HG03196 (cell line): Measurements from ENCODE around the gene MYO10.
A peak's percentile ranks its signal among the peaks of the same experiment; 100 is the strongest.
"Not testable (repeated sequence)": the region's sequence is repeated elsewhere in the genome, so short reads cannot be mapped to it uniquely, and the experiment has no call there.

Experiments used
- ATAC-seq: cut with Tn5 transposase; IDR thresholded peaks from one replicate; pipeline ENCODE4 v1.9.1; 2021; ENCODE audit not compliant: unreplicated experiment

Gene MYO10

GRCh38 chr5:16936150-16936988 is at the start of gene MYO10:
MYO10 (minus strand) TSS chr5:16936288; CDS start chr5:16935808, 480 bp downstream.
- peak; percentile 59 for ATAC-seq

- ATAC-seq: not testable (repeated sequence)
These were observed 49.2 kb upstream of the MYO10 start for GRCh38 chr5:16985304-16985703.

- ATAC-seq: no peak
These were observed 47.9 kb upstream of the MYO10 start for GRCh38 chr5:16983972-16984371.

GRCh38 chr5:16983022-16983639 is 47.0 kb upstream of the MYO10 start:
- ATAC-seq: no peak

- no peak for ATAC-seq
These were observed 45.6 kb upstream of the MYO10 start for GRCh38 chr5:16981700-16982099.

- no peak for ATAC-seq
These were observed 44.9 kb upstream of the MYO10 start for GRCh38 chr5:16980983-16981382.

- ATAC-seq: no peak
These were observed 42.2 kb upstream of the MYO10 start for GRCh38 chr5:16978296-16978695.

GRCh38 chr5:16976625-16977008 is 40.5 kb upstream of the MYO10 start:
- ATAC-seq: peak; percentile 88

- ATAC-seq: peak; percentile 83
These were observed 40.0 kb upstream of the MYO10 start for GRCh38 chr5:16975950-16976624.

GRCh38 chr5:16974981-16975380 is 38.9 kb upstream of the MYO10 start:
- ATAC-seq: no peak

GRCh38 chr5:16970826-16971225 is 34.7 kb upstream of the MYO10 start:
- no peak for ATAC-seq

- no peak for ATAC-seq
These were observed 34.2 kb upstream of the MYO10 start for GRCh38 chr5:16970260-16970659.

- ATAC-seq: no peak
These were observed 29.5 kb upstream of the MYO10 start for GRCh38 chr5:16965581-16965980.

GRCh38 chr5:16963821-16964220 is 27.7 kb upstream of the MYO10 start:
- no peak for ATAC-seq

GRCh38 chr5:16961131-16961530 is 25.0 kb upstream of the MYO10 start:
- no peak for ATAC-seq

GRCh38 chr5:16957304-16958196 is 21.5 kb upstream of the MYO10 start:
- no peak for ATAC-seq

GRCh38 chr5:16953729-16954128 is 17.6 kb upstream of the MYO10 start:
- no peak for ATAC-seq

GRCh38 chr5:16952968-16953671 is 17.0 kb upstream of the MYO10 start:
- no peak for ATAC-seq

GRCh38 chr5:16946725-16947124 is 10.6 kb upstream of the MYO10 start:
- ATAC-seq: no peak

GRCh38 chr5:16944816-16945562 is 8.9 kb upstream of the MYO10 start:
- no peak for ATAC-seq
